Fibroblast of lung (primary cell): ENCODE data around the gene DPP6.

ENCODE experiments used
- CTCF ChIP-seq, 2 donors: IDR thresholded peaks in 1 of 2; conservative IDR thresholded peaks in 1 of 2; 1 replicate in 1 of 2; 2 replicates in 1 of 2; pipeline ENCODE4 v1.5.1; 2011 to 2012; ENCODE audit warnings: low read length in 2 of 2, control low read depth in 1 of 2, inconsistent platforms in 1 of 2, low read depth in 1 of 2, mild to moderate bottlenecking in 1 of 2
- EZH2 ChIP-seq: IDR thresholded peaks from 2 replicates; pipeline ENCODE4 v1.5.1; 2012; ENCODE audit warnings: low read length, control low read depth, mild to moderate bottlenecking; ENCODE audit errors: missing control alignments

DNA sequence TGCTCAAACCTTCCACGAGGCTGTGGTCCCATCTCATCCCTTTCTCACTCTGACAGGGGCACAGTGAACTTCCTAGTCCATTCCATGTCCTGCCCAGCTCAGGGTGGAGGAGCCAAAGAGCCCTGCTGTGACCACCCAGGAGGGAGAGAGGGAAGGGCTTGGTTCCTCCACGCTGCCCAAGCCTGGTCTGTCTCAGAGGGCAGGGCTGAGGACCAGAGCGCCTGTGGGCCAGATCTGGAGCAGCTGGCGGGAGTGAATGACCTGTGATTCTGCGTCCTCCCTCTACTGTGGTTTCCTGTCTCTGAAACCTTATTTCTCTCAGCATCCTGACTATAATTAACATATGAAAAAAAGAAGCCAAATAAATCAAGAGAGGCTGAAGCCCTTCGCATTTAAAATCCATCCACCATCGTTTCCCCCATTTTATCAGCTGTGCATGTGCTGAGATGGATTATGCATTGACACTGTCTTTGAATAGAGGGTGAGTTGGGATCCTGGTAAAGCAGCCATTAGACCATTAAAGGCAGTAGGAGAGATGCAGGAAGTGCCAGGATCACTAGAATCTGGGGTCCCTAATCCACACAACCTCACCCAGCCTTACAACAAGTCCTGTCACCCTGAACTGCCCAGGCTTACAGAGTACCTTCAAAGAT, 165.6 kb downstream of the DPP6 start:
- TF ChIP-seq CTCF (conservative IDR thresholded peaks at IDR 0.05 in 1 of 2, IDR thresholded peaks at IDR 0.05 in 1 of 2; ENCODE audit: low read depth in 1 of 2, low read length in 2 of 2) (no peak), EZH2 (no peak)
